ENCODE data around the gene TMEM134. TPM values are rescaled to one million over a fixed set of nuclear protein-coding genes. Genes with fewer than 3 reads are reported as not detected.
A peak's percentile ranks its signal among the peaks of the same experiment; 100 is the strongest.

Gene TMEM134
- total RNA-seq, 4 donors from 2014 or later = 69.0 to 138 (median 95.8) TPM

- peak overlapping the region in 1 of 3 donors; percentile 83 for H3K4me3 ChIP-seq (replicated peaks in 1 of 3)
- no peaks in the 10 kb centered on the region for H3K27me3 ChIP-seq
- H3K36me3 ChIP-seq = peaks cover 0 to 9% of the 10 kb centered on the region in 2 donors
- intact Hi-C loops (cut with DNase I) = loop anchor here (5.0 to 10.0 kb wide), 2 partner anchors 114 to 152 kb away; partner anchors contain the start of genes POLD4 and RAD9A
- peak overlapping the region; percentile 69 to 99 (median 95) for H3K27ac ChIP-seq
- H3K4me1 ChIP-seq = peaks cover 30 to 35% of the 10 kb centered on the region in 2 donors
- peak in 2 of 6 experiments; percentile 18 to 22 for TF ChIP-seq CTCF (IDR thresholded peaks at IDR 0.05)
- no peak for TF ChIP-seq POLR2A (IDR thresholded peaks at IDR 0.05)
- H3K9me3 ChIP-seq = no peaks in the 10 kb centered on the region
- 81 to 87% methylated on average over 15 to 16 of the region's 16 CpGs for WGBS, 2 donors
- DNase-seq = no peak
Observed at GRCh38 chr11:67506426-67507051, 37.5 kb upstream of the TMEM134 start.

- peak; percentile 95 to 97 for DNase-seq
- Histone ChIP-seq H3K9me3 (no peaks in the 10 kb centered on the region), H3K4me1 (peaks cover 30 to 35% of the 10 kb centered on the region in 2 donors), H3K4me3 (replicated peaks in 1 of 3) (peak overlapping the region in 1 of 3 donors; percentile 59), H3K36me3 (peaks cover 0 to 12% of the 10 kb centered on the region in 2 donors), H3K27ac (peak overlapping the region; percentile 95 to 99 (median 95)), H3K27me3 (no peaks in the 10 kb centered on the region)
- 10 to 13% methylated on average over 4 to 12 of the region's 17 CpGs for WGBS, 2 donors
- intact Hi-C loops (cut with DNase I) = loop anchor here (5.0 to 10.0 kb wide), 2 partner anchors 114 to 151 kb away; partner anchors contain the start of genes POLD4 and RAD9A
- TF ChIP-seq CTCF (IDR thresholded peaks at IDR 0.05) (peak; percentile 91 to 99 (median 98)), POLR2A (IDR thresholded peaks at IDR 0.05) (peak in 1 of 2 donors; percentile 66)
Observed at GRCh38 chr11:67505605-67506396, 36.8 kb upstream of the TMEM134 start.

GRCh38 chr11:67504950-67505581 is 36.0 kb upstream of the TMEM134 start, which contains the start of gene PITPNM1:
Gene PITPNM1, minus strand, starts transcription at chr11:67505363. Its CDS starts 1,183 bp downstream, at chr11:67504180.
- H3K27ac ChIP-seq = peak within 1 kb of the TSS; percentile 95 to 99 (median 95)
- peak in 1 of 2 donors; percentile 69 for TF ChIP-seq POLR2A (IDR thresholded peaks at IDR 0.05)
- TF ChIP-seq CTCF (IDR thresholded peaks at IDR 0.05) = no peak
- DNase-seq = peak; percentile 67 to 75
- WGBS, 2 donors = 0% methylated on average over 6 of the region's 58 CpGs
- H3K9me3 ChIP-seq = no peaks in the 10 kb centered on the region
- H3K27me3 ChIP-seq = no peaks in the 10 kb centered on the region
- peaks cover 0 to 12% of the 10 kb centered on the region in 2 donors for H3K36me3 ChIP-seq
- intact Hi-C loops (cut with DNase I) = loop anchor here (5.0 to 10.0 kb wide), 2 partner anchors 113 to 150 kb away; partner anchors contain the start of genes POLD4 and RAD9A
- peaks cover 30 to 35% of the 10 kb centered on the region in 2 donors for H3K4me1 ChIP-seq
- H3K4me3 ChIP-seq (replicated peaks in 1 of 3) = peak within 1 kb of the TSS; percentile 21 to 66 (median 59)

GRCh38 chr11:67504005-67504949 is 35.2 kb upstream of the TMEM134 start:
- TF ChIP-seq CTCF (IDR thresholded peaks at IDR 0.05) = no peak
- TF ChIP-seq POLR2A (IDR thresholded peaks at IDR 0.05) = no peak
- Histone ChIP-seq H3K27me3 (no peaks in the 10 kb centered on the region), H3K4me3 (replicated peaks in 1 of 3) (peak overlapping the region; percentile 21 to 66 (median 59)), H3K9me3 (no peaks in the 10 kb centered on the region), H3K4me1 (peaks cover 30 to 35% of the 10 kb centered on the region in 2 donors), H3K36me3 (peaks cover 0 to 12% of the 10 kb centered on the region in 2 donors), H3K27ac (peak overlapping the region; percentile 95 to 99 (median 95))
- DNase-seq = peak; percentile 35 to 59
- 6 to 7% methylated on average over 17 to 23 of the region's 101 CpGs for WGBS, 2 donors
- intact Hi-C loops (cut with DNase I) = loop anchor here (10.0 kb wide), 1 partner anchor 149 kb away; the partner anchor contains the start of gene POLD4

Measured in thyroid gland (tissue), 4 donors.